Gastroesophageal sphincter (tissue), 4 donors: ENCODE data around the gene RB1. TPM values are rescaled to one million over a fixed set of nuclear protein-coding genes. Genes with fewer than 3 reads are reported as not detected.

Source experiments
- ATAC-seq: fragments of 150-250 bp; one replicate; pipeline ENCODE4 v1.9.1; 2016; ENCODE audit warnings: mild to moderate bottlenecking, moderate library complexity
- H3K27ac ChIP-seq, 4 donors: fragments of 200-600 bp; sonication (generic) in 3 of 4; 1 replicate in 3 of 4; 2 replicates in 1 of 4; pipeline ENCODE4 v1.5.1; 2016 to 2019
- H3K27me3 ChIP-seq: fragments of 200-600 bp; sonication (generic); one replicate; pipeline ENCODE4 v1.5.1; 2019
- H3K36me3 ChIP-seq, 2 donors: fragments of 200-600 bp; sonication (generic); one replicate each; pipeline ENCODE4 v1.5.1; 2019; ENCODE audit warnings: control low read depth in 1 of 2
- H3K4me1 ChIP-seq, 3 donors: fragments of 200-600 bp; sonication (generic); 1 replicate in 2 of 3; 2 replicates in 1 of 3; pipeline ENCODE4 v1.5.1; 2016 to 2019; ENCODE audit warnings: control low read depth in 2 of 3
- H3K4me3 ChIP-seq, 2 donors: fragments of 200-600 bp; sonication (generic); one replicate each; pipeline ENCODE4 v1.5.1; 2019; ENCODE audit warnings: mild to moderate bottlenecking in 1 of 2, moderate library complexity in 1 of 2
- H3K9me3 ChIP-seq, 3 donors: fragments of 200-600 bp; sonication (generic); one replicate each; pipeline ENCODE4 v1.5.1; 2017 to 2019; ENCODE audit warnings: control low read depth in 2 of 3
- CTCF ChIP-seq, 4 experiments: fragments of 200-600 bp in 2 of 4; fragments of 450-650 bp in 2 of 4; sonication (generic) in 1 of 4; IDR thresholded peaks; one replicate each; pipeline ENCODE4 v1.5.1; 2017 to 2019; ENCODE audit warnings: antibody characterized with exemption in 4 of 4, mild to moderate bottlenecking in 2 of 4, moderate library complexity in 2 of 4
- EP300 ChIP-seq: sonication (generic); formaldehyde crosslinking; IDR thresholded peaks from one replicate; pipeline ENCODE4 v1.6.1; 2017; ENCODE audit warnings: antibody characterized with exemption, mild to moderate bottlenecking
- POLR2A ChIP-seq, 2 donors: fragments of 450-650 bp; IDR thresholded peaks; one replicate each; pipeline ENCODE4 v1.6.1; 2017; ENCODE audit warnings: antibody characterized with exemption in 2 of 2, mild to moderate bottlenecking in 2 of 2, moderate library complexity in 1 of 2
- POLR2AphosphoS5 ChIP-seq: sonication (generic); formaldehyde crosslinking; IDR thresholded peaks from one replicate; pipeline ENCODE4 v1.6.1; 2017; ENCODE audit warnings: antibody characterized with exemption
- WGBS, 2 donors: methylation state at CpG; one replicate each; pipeline ENCODE4 v1.1.5; 2018; ENCODE audit warnings: low coverage in 1 of 2; 5-methylcytosine and 5-hydroxymethylcytosine counted together
- total RNA-seq, 4 donors: library from RNA; depleted of rRNA; stranded (reverse); fragments of >200 nt; gene quantifications; one replicate each; pipeline ENCODE4 v1.1.0, GENCODE V29; 2016

The RB1 gene
- total RNA-seq, 4 donors from 2014 or later, result 26.5 to 37.2 (median 29.4) TPM

- H3K4me3 ChIP-seq, result no peak overlapping the region
- 58 to 67% methylated on average over 3 of the region's 3 CpGs for WGBS, 2 donors
- no peaks in the 10 kb centered on the region for H3K4me1 ChIP-seq
- TF ChIP-seq POLR2AphosphoS5 (no peak), POLR2A (IDR thresholded peaks at IDR 0.05) (no peak)
- ATAC-seq, result no peak
- no peaks in the 10 kb centered on the region for H3K9me3 ChIP-seq
- peaks cover 0 to 20% of the 10 kb centered on the region in 2 donors for H3K36me3 ChIP-seq
- H3K27ac ChIP-seq, result no peak overlapping the region
- H3K27me3 ChIP-seq, result no peaks in the 10 kb centered on the region
Observed at GRCh38 chr13:48356750-48357149, 53.2 kb downstream of the RB1 start.

GRCh38 chr13:48369988-48370387 is 66.4 kb downstream of the RB1 start:
- Histone ChIP-seq H3K4me3 (no peak overlapping the region), H3K27me3 (no peaks in the 10 kb centered on the region), H3K9me3 (no peaks in the 10 kb centered on the region), H3K27ac (no peak overlapping the region), H3K4me1 (no peaks in the 10 kb centered on the region), H3K36me3 (peaks cover 0 to 50% of the 10 kb centered on the region in 2 donors)
- ATAC-seq, result no peak
- no peak for TF ChIP-seq POLR2AphosphoS5
- TF ChIP-seq EP300, result no peak
- no peak for TF ChIP-seq POLR2A (IDR thresholded peaks at IDR 0.05)
- no peak for TF ChIP-seq CTCF (IDR thresholded peaks at IDR 0.05)
- WGBS, 2 donors, result 50 to 86% methylated on average over 1 of the region's 1 CpG

GRCh38 chr13:48370815-48371214 is 67.3 kb downstream of the RB1 start:
- H3K36me3 ChIP-seq, result peaks cover 0 to 52% of the 10 kb centered on the region in 2 donors
- H3K9me3 ChIP-seq, result no peaks in the 10 kb centered on the region
- no peak for TF ChIP-seq CTCF (IDR thresholded peaks at IDR 0.05)
- TF ChIP-seq POLR2A (IDR thresholded peaks at IDR 0.05), result no peak
- TF ChIP-seq EP300, result no peak
- no peak for TF ChIP-seq POLR2AphosphoS5
- H3K27me3 ChIP-seq, result no peaks in the 10 kb centered on the region
- WGBS, 2 donors, result 60 to 80% methylated on average over 2 of the region's 2 CpGs
- no peak overlapping the region for H3K4me3 ChIP-seq
- H3K27ac ChIP-seq, result no peak overlapping the region
- no peak for ATAC-seq
- no peaks in the 10 kb centered on the region for H3K4me1 ChIP-seq

- Histone ChIP-seq H3K4me3 (no peak overlapping the region), H3K9me3 (no peaks in the 10 kb centered on the region), H3K27ac (no peak overlapping the region), H3K36me3 (peaks cover 3 to 85% of the 10 kb centered on the region in 2 donors), H3K27me3 (no peaks in the 10 kb centered on the region), H3K4me1 (no peaks in the 10 kb centered on the region)
- 76 to 87% methylated on average over 2 of the region's 2 CpGs for WGBS, 2 donors
- ATAC-seq, result no peak
- no peak for TF ChIP-seq CTCF (IDR thresholded peaks at IDR 0.05)
- TF ChIP-seq POLR2A (IDR thresholded peaks at IDR 0.05), result no peak
- TF ChIP-seq POLR2AphosphoS5, result no peak
- no peak for TF ChIP-seq EP300
Observed at GRCh38 chr13:48377857-48378256, 74.3 kb downstream of the RB1 start.

- Histone ChIP-seq H3K27ac (no peak overlapping the region), H3K4me3 (no peak overlapping the region), H3K36me3 (peaks cover 3 to 70% of the 10 kb centered on the region in 2 donors), H3K4me1 (no peaks in the 10 kb centered on the region), H3K27me3 (no peaks in the 10 kb centered on the region), H3K9me3 (no peaks in the 10 kb centered on the region)
- TF ChIP-seq EP300 (no peak), POLR2AphosphoS5 (no peak), POLR2A (IDR thresholded peaks at IDR 0.05) (no peak), CTCF (IDR thresholded peaks at IDR 0.05) (no peak)
- no peak for ATAC-seq
Observed at GRCh38 chr13:48380581-48380980, 77.0 kb downstream of the RB1 start.
